ENCODE measurements around the gene RCAN1. TPM values are rescaled to one million over a fixed set of nuclear protein-coding genes. Genes with fewer than 3 reads are reported as not detected.
A peak's percentile ranks its signal among the peaks of the same experiment; 100 is the strongest.

RCAN1 gene
- total and polyA plus RNA-seq, 2 of the 13 experiments (the other 11 are each of a cell fraction or from before 2014, with no cell fraction given), result 9.4 to 34.1 TPM

- Histone ChIP-seq H2AFZ (ENCODE audit: low read length) (no peak overlapping the region), H3K27me3 (ENCODE audit: control insufficient read depth in 1 of 2, insufficient read depth in 2 of 2, low read length in 2 of 2) (no peaks in the 10 kb centered on the region), H3K27ac (ENCODE audit: extremely low read length, insufficient read depth, low read length) (no peak overlapping the region), H3K9ac (ENCODE audit: insufficient read depth, low read depth, low read length) (no peak overlapping the region), H3K4me2 (ENCODE audit: low read depth, low read length) (0 out of 2 replicates have a peak overlapping the region, but pooled peaks have one; percentile 20), H3K4me3 (replicated peaks in 1 of 3; ENCODE audit: insufficient read depth in 1 of 3, low read depth in 2 of 3, low read length in 3 of 3) (no peak overlapping the region), H3K79me2 (ENCODE audit: insufficient read depth, low read length) (no peaks in the 10 kb centered on the region), H4K20me1 (ENCODE audit: insufficient read depth, low read length) (no peaks in the 10 kb centered on the region), H3K4me1 (ENCODE audit: insufficient read depth, low read length) (peaks cover 6% of the 10 kb centered on the region), H3K9me3 (ENCODE audit: low read length) (no peaks in the 10 kb centered on the region), H3K36me3 (replicated peaks in 1 of 2; ENCODE audit: control insufficient read depth in 1 of 2, insufficient read depth in 2 of 2, low read length in 2 of 2) (no peaks in the 10 kb centered on the region)
- BruUV-seq (replicated peaks), result no TSS peak
- POLR2A ChIA-PET, result no interaction called here
- WGBS (ENCODE audit: low lambda C conversion rate), result 17% methylated on average over 9 of the region's 9 CpGs
- no peak for TF ChIP-seq HMG20B (CRISPR knock-in tag; conservative IDR thresholded peaks at IDR 0.05)
- TF ChIP-seq ZNF605 (CRISPR knock-in tag; IDR thresholded peaks at IDR 0.05), result no peak
- no peak for TF ChIP-seq TOPORS (CRISPR knock-in tag; IDR thresholded peaks at IDR 0.05)
- no peak for TF ChIP-seq SYNCRIP (IDR thresholded peaks at IDR 0.05; ENCODE audit: insufficient read depth, low read depth, low read length)
- TF ChIP-seq ELK4 (CRISPR knock-in tag; IDR thresholded peaks at IDR 0.05; ENCODE audit: borderline replicate concordance), result no peak
- TF ChIP-seq ZNF574 (CRISPR knock-in tag; IDR thresholded peaks at IDR 0.05), result no peak
- TF ChIP-seq DR1 (CRISPR knock-in tag; IDR thresholded peaks at IDR 0.05), result no peak
- TF ChIP-seq ZNF709 (CRISPR knock-in tag; IDR thresholded peaks at IDR 0.05), result no peak
- TF ChIP-seq MED13 (CRISPR knock-in tag; IDR thresholded peaks at IDR 0.05), result no peak
- TF ChIP-seq ESRRA (CRISPR knock-in tag; IDR thresholded peaks at IDR 0.05; ENCODE audit: low read depth), result no peak
- TF ChIP-seq PHF5A (CRISPR knock-in tag; IDR thresholded peaks at IDR 0.05; ENCODE audit: low read depth, unreplicated experiment), result no peak
- no peak for TF ChIP-seq ATRX (CRISPR knock-in tag; IDR thresholded peaks at IDR 0.05; ENCODE audit: borderline replicate concordance)
- TF ChIP-seq MAFF (IDR thresholded peaks at IDR 0.05; ENCODE audit: low read depth, low read length), result no peak
- TF ChIP-seq SRSF1 (optimal IDR thresholded peaks at IDR 0.05; ENCODE audit: low read depth, low read length), result no peak
- TF ChIP-seq FOXO1 (CRISPR knock-in tag; IDR thresholded peaks at IDR 0.05), result no peak
- no peak for ATAC-seq
- FAIRE-seq, result no peak
- intact Hi-C loops (cut with micrococcal nuclease; ENCODE audit: unreplicated experiment) (no loop called here), in situ Hi-C loops (cut with HindIII; ENCODE audit: extremely low pct_ligation_motif_present, low pct_unique_long_range_greater_than_20kb) (no loop called here)
- CTCF ChIA-PET (ENCODE audit: low intra/inter-chr PET ratio, low total read pairs), result no interaction called here
- no peak for DNase-seq (ENCODE audit: low spot score)
Observed at GRCh38 chr21:34639882-34640788, 25.2 kb upstream of the RCAN1 start.

Measured in HepG2 (cell line).